GM19193 (cell line): ENCODE results near the gene OIT3.

Experiments used
- POLR2A ChIP-seq: IDR thresholded peaks from 4 replicates; pipeline ENCODE4 v1.6.1; 2011; ENCODE audit not compliant: insufficient read depth, insufficient read length; ENCODE audit errors: extremely low read depth

OIT3 gene

DNA sequence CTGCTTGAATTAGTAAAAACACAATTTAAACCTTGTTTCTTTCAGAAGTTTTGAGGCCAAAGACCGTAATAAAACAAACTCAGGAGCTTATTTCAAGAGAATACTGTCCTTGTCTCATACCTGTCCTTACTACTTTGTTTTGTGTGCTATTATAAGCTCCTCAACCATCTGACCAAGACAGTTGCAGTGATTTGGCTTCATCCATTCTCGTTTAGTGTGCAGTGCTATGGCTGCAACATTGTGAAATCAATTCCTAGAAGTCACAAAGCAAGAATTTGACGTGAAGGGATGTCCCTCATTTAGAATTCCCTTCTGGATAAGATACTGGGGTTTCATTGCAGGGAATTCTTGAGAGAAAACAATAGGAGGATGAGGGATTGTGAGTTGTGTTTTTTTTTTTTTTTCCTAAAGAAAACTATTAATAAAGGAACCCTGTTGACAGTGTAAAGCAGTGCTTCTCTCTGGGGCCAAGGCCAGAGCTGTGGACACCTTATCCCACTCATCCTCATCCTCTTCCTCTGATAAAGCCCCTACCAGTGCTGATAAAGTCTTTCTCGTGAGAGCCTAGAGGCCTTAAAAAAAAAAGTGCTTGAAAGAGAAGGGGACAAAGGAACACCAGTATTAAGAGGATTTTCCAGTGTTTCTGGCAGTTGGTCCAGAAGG, at the start of gene OIT3:
Gene OIT3 (plus strand): TSS at position 604 of the 663 bp plus-strand sequence. CDS start 60 bp downstream, outside the sequence.
- TF ChIP-seq POLR2A = no peak

DNA sequence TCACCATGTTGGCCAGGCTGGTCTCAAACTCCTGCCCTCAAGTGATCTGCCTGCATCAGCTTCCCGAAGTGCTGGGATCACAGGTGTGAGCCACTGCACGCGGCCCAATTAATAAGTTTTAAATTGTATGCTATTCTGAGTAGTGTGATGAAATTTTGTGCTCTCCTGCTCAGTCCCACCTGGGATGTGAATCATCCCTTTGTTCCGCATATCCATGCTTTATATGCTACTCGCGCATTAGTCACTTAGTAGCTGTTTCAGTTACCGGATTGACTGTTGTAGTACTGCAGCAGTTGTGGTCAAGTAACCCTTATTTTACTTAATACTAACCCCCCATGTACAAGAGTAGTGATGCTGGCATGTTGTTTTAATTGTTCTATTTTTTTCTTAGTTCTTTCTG, 47.3 kb upstream of the OIT3 start:
- no peak for TF ChIP-seq POLR2A

DNA sequence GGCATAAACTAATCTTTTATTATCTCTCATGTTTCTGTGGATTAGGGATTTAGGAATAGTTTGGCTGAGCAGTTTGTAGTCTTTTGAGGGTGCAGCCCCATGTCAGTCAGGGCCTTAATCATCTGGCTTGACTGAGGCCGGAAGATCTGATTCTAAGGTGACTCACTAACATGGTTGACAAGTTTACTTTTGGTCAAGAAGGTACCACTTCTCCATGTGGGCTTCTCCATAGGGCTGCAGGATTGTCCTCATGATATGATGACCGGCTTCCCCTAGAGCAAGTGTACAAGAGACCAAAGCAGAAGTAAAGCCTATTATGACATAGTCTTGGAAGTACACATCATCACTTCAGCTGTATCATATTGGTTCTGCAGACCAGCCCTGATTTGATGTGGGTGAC, 45.9 kb upstream of the OIT3 start:
- no peak for TF ChIP-seq POLR2A

DNA sequence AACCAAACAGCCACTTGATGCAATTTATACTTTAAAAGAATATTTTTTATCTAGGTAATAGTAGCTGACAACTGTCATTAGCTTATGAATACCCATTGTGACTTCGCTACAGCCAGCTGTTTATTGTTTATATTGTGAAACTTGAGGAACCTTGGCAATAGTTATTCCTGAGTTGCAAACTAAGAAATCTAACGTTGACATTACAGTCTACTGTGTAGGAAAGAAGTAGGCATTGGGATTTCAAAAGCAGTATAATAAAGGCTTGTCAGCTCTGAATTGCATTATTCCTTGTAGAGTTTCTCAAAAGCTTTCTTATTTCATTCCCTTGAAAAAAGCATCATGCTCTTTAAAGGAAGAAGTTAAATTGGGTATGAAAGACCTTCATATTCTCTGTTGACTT, 42.7 kb upstream of the OIT3 start:
- TF ChIP-seq POLR2A = no peak

DNA sequence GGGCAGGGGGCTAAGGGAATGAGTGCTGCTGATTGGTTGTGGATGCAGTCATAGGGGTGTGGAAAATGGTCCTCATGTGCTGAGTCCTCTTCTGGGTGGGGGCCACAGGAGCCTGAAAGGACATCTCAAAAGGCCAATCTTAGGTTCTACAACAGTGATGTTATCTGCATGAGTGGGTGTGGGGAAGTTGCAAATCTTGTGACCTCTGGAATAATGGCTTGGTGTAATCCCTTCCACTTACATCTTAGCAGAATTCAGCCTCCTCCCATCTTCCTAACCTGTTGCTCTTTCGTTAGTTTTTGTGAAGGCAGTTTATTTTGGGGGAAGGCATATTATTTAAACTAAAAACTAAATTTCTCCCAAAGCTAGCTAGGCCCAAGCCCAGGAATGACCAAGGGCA, 42.0 kb upstream of the OIT3 start:
- no peak for TF ChIP-seq POLR2A

DNA sequence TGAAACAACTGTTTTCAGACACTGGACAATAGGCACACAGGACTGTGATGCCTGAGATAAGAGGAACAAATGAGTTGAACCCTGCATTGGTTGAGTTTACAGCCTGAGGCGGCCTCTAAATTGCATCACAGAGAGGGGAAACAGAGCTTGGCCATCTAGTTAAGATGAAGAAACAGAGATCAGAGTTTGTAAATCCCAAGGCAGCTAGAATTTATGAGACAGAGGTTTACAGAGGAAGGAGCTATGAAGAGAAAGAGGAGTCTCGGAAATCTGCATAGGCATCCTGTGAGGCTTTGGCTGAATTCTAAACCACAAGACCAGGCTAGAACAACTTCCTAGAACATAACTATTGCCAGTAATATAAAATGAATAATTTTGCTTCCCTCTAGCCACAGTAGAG, 41.0 kb upstream of the OIT3 start:
- TF ChIP-seq POLR2A = no peak

DNA sequence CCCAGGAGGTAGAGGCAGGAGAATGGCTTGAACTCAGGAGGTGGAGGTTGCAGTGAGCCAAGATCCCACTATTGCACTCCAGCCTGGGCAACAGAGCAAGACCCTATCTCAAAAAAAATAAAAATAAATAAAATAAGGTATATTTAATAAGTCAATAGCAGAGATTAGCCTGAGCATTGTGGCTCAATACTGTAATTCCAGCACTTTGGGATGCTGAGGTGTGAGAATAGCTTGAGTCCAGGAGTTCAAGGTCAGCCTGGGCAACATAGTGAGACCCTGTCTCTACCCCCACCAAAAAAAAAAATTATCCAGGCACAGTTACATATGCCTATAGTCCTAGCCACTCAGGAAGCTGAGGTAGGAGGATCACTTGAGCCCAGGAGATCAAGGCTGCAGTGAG, 38.4 kb upstream of the OIT3 start:
- TF ChIP-seq POLR2A = no peak

DNA sequence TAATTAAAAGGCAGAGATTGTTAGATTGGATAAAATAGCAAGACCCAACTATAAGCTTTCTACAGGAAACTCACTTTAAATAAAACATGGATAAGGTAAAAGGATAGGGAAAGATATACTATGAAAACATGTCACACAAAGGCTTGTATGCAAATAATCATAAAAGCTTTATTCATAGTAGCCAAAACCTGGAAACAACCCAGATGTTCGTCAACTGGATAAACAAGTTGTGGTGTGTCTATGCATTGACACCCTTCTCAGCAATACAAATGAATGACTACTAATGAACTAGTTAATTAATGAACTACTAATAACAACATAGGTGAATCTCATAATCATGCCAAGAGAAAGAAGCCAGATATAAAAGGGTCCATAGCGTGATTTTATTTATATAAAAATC, 37.7 kb upstream of the OIT3 start:
- TF ChIP-seq POLR2A = no peak

DNA sequence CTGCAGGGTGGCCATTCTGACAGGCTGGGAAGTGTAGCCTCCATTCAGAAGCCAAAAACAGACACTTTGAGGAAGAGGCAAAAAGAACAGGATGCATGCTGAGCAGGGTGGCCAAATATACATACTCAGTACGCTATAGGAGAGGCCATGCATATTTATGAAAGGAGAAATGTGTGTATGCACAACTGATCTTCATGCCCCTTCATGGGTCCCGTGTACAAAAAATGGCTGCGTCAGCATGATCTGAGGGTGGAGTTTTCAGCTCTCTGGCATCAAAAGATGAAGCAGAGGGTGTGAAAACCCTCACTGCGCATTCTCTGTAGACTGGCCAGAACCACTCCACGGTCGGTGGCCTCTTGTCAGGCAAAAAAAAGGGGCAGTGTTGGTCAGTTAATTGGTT, 35.5 kb upstream of the OIT3 start:
- TF ChIP-seq POLR2A = no peak

DNA sequence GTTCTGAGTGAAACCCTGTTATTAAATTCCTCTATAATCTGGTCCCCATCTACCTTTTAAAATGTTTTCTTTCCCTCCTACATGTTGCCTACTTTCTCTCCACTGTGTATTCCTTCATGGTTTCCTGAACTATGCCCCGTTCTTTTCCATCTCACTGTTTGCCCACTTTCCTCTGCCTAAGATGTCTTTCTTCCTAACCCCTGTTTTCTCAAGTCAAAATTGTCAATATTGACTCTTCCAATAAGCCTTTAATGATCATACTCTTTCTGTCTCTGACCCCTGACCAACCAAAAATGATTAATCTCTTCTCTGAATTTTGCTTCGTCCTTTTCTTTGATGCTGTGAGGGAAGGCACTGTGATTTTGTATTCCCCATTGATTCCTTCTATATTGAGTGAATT, 30.6 kb upstream of the OIT3 start:
- TF ChIP-seq POLR2A = no peak

DNA sequence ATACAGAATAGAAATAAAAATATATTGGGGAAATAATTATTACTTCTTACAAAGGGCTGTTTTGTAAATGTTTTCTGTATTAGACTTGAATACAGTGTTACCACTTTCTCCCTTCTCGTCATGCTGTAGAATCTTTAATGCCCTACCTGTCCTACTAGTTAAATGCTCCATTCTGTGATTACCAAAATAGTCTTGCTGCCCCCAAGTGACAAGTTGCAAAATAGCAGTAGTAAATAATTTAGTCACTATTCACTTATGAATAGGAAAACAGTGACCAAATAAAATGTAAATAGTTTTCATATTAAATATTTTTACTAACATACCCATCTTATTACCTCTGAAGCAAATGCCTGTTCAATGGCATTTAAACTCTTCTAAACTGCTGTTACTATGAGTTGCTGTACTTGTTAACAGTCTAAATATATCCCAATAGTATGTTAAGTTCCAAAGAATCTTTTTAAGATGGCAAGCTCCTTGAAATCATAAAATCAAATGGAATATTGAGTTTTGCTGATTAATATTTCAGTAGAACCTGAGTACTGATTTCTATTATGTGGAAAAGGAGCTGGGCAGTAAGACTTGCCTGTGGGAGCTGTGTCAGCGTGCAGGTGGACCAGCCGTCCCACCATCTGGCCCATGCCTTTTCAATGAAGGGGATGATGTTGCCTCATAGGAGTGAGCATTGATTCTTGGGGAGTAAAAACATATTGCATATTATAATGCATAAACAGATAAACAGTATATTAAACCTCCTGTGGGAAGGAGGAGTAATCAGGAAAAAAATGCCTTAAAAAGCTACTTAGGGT, 18.1 kb upstream of the OIT3 start:
- no peak for TF ChIP-seq POLR2A

DNA sequence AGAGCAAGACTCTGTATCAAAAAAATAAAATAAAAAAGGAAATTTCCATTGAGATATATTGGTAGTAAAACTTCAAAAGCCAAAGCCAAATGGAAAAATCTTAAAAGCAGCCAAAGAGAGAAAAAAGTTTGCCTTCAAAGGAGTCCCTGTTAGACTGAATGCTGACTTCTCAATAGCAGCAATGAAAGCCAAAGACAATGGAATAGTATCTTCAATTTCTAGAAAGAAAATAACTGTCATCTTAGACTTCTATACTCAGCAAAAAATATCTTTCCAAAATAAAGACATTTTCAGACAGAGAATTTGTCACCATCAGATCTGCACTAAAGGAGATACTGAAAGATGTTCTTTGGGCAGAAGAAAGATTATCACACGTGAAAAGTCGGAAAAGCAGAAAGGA, 14.3 kb upstream of the OIT3 start:
- no peak for TF ChIP-seq POLR2A

DNA sequence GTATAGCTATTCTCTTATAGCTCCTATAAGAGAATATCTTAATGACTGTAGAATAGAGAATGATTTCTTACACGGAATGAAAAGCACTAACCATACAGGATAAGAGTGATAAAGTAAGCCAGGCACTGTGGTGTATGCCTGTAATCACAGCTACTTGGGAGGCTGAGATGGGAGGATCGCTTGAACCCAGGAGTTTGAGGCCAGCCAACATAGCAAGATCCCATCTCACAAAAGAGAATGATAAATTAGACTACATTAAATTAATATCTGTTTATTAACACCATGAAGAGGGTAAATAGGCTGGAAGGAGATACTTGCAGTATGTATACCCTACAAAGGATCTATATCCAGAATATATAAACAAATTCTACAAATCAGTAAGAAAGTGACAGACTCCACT, 12.2 kb upstream of the OIT3 start:
- TF ChIP-seq POLR2A = no peak

DNA sequence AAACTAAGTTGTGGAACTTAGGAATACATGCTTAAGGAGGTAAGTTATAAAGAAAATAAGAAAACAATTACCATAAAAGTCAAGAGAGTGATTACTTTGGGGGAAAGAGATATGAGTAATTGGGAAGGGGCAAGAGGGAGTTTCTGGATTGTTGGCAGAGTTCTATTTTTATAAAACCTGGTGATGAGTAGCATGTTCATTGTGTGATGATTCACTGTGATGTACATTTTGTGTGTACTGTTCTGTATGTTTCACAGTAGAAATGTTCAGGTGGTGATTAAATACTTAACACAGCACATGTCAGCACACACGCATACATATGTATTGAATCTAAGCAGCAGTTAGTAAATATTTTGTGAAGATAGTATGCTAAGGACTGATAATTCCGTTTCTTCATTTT, 9.7 kb upstream of the OIT3 start:
- no peak for TF ChIP-seq POLR2A

DNA sequence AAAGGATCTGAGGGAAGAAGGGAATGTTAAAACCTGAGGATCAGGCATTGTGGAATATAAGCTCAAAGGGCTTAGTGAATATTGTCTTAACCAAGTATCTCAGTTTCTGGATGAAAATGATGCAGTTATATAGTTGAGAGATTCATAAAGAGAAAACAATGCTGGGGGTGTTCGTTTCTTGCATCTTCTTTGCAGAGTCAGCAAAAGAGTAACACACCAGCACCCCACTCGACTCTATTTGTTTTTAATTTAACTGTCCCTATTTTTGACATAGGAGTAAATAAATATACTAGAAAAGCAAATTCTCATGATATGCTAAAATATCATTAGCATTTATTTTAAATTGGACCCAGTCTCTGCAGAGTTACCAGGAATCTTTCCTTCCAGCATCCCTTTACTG, 7.6 kb upstream of the OIT3 start:
- no peak for TF ChIP-seq POLR2A

DNA sequence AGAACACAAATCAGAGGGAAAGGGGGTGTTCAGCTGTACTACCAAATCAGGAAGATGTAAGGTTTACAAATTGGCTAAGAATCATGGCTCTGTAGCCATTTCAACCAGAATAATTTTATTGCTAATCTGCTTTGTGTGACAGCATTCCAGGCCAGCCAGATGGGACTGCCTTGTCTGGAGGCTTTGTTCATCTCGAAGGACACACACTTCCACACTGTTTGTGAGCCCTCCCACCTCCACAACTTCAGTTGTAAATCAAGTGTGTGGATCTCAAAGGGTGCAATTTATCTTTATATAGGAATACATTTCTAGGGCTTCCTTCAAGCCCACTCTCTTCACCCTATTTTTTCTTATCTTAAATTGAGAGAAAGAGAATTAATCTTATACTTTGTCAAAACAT, 6.9 kb upstream of the OIT3 start:
- no peak for TF ChIP-seq POLR2A
